ENCODE results near the gene BARX2.

The BARX2 gene

GRCh38 chr11:129442171-129442570, 66.5 kb downstream of the BARX2 start:
- no peak for TF ChIP-seq CTCF (conservative IDR thresholded peaks at IDR 0.05)
- H3K27ac ChIP-seq, result no peak overlapping the region

GRCh38 chr11:129443276-129443675, 67.6 kb downstream of the BARX2 start:
- H3K27ac ChIP-seq, result no peak overlapping the region
- TF ChIP-seq CTCF (conservative IDR thresholded peaks at IDR 0.05), result no peak

GRCh38 chr11:129444274-129444673, 68.6 kb downstream of the BARX2 start:
- no peak for TF ChIP-seq CTCF (conservative IDR thresholded peaks at IDR 0.05)
- H3K27ac ChIP-seq, result no peak overlapping the region

- no peak overlapping the region for H3K27ac ChIP-seq
- TF ChIP-seq CTCF (conservative IDR thresholded peaks at IDR 0.05), result no peak
These were observed 69.6 kb downstream of the BARX2 start for GRCh38 chr11:129445226-129445625.

GRCh38 chr11:129446572-129446971, 70.9 kb downstream of the BARX2 start:
- H3K27ac ChIP-seq, result no peak overlapping the region
- TF ChIP-seq CTCF (conservative IDR thresholded peaks at IDR 0.05), result no peak

- no peak overlapping the region for H3K27ac ChIP-seq
- no peak for TF ChIP-seq CTCF (conservative IDR thresholded peaks at IDR 0.05)
These were observed 72.1 kb downstream of the BARX2 start for GRCh38 chr11:129447654-129448239.

GRCh38 chr11:129451524-129451923, 75.9 kb downstream of the BARX2 start:
- no peak for TF ChIP-seq CTCF (conservative IDR thresholded peaks at IDR 0.05)
- H3K27ac ChIP-seq, result no peak overlapping the region

Measured in VCaP (cell line).